A549 treated with RU486 at 1 μM for 4 hours (cell line): Measurements from ENCODE around the gene RBMX2. TPM values are rescaled to one million over a fixed set of nuclear protein-coding genes. Genes with fewer than 3 reads are reported as not detected.

ENCODE experiments used
- total RNA-seq: library from RNA; stranded (reverse); fragments of 200-300 nt; extraction: Qiagen RNA extraction; gene quantifications from 5 replicates; pipeline ENCODE4 v1.2.3, GENCODE V29; 2022; ENCODE audit warnings: low read depth

The RBMX2 gene
- total RNA-seq = 26.3 to 34.1 TPM (median 29.4 TPM) in 5 replicates

GRCh38 chrX:130401415-130402207 is at the start of gene RBMX2:
Gene RBMX2 (plus strand): TSS chrX:130401987. CDS start chrX:130402033, 46 bp downstream.

GRCh38 chrX:130385520-130385919 is 16.3 kb upstream of the RBMX2 start, which contains the start of gene GPR119:
Gene GPR119 (minus strand): TSS chrX:130385674. CDS start chrX:130385447, 227 bp downstream.

Other genes with a start within 250 kb of the RBMX2 start
- 66.5 to 80.2 TPM (median 77.4 TPM) in 5 replicates for gene AIFM1, start 236.1 kb upstream of the RBMX2 start, total RNA-seq
- 0.21 to 0.32 TPM (median 0.27 TPM) in 5 replicates for gene RAB33A, start 230.0 kb upstream of the RBMX2 start, total RNA-seq
- gene ZNF280C, start 133.1 kb upstream of the RBMX2 start, total RNA-seq = 1.6 to 3.6 TPM (median 3.1 TPM) in 5 replicates
- gene SLC25A14, start 62.1 kb upstream of the RBMX2 start, total RNA-seq = 16.4 to 20.4 TPM (median 19.6 TPM) in 5 replicates
- gene GPR119, start 16.3 kb upstream of the RBMX2 start, total RNA-seq = not detected in 5 replicates